Mucosa of descending colon (tissue), 3 donors: Measurements from ENCODE around the gene GTF2F2. TPM values are rescaled to one million over a fixed set of nuclear protein-coding genes. Genes with fewer than 3 reads are reported as not detected.
A peak's percentile ranks its signal among the peaks of the same experiment; 100 is the strongest.

ENCODE experiments used
- ATAC-seq: fragments of 200-7000 bp; cut with Tn5 transposase; one replicate; pipeline ENCODE4 v1.9.1; 2020; ENCODE audit warnings: mild to moderate bottlenecking, moderate library complexity
- DNase-seq, 3 donors: peaks; one replicate each; pipeline ENCODE4 v3.0.0-alpha.2; 2020
- H3K36me3 ChIP-seq: fragments of 200-600 bp; one replicate; pipeline ENCODE4 v1.8.0; 2021; ENCODE audit warnings: low read depth, mild to moderate bottlenecking
- H3K4me1 ChIP-seq: fragments of 200-600 bp; one replicate; pipeline ENCODE4 v1.8.0; 2021; ENCODE audit warnings: low read depth, mild to moderate bottlenecking
- H3K4me3 ChIP-seq: fragments of 200-600 bp; one replicate; pipeline ENCODE4 v1.8.0; 2021; ENCODE audit warnings: mild to moderate bottlenecking
- H3K9me3 ChIP-seq: fragments of 200-600 bp; one replicate; pipeline ENCODE4 v1.8.0; 2021; ENCODE audit warnings: mild to moderate bottlenecking
- intact Hi-C, 2 donors: fragments of 100-400 bp; cut with DNase I in 1 of 2; cut with micrococcal nuclease in 1 of 2; formaldehyde crosslinking; loops; one replicate each; pipeline versions ENCODE4 v1.11.0 to v1.11.1; 2022; cut with DNase I, micrococcal nuclease
- total RNA-seq, 3 donors: library from RNA; stranded (reverse); fragmentation: NEBNext Ultra II Directional in 2 of 3; extraction: Animal tissue kit (Norgen Biotek cat#: 25700) in 2 of 3; gene quantifications; one replicate each; pipeline versions ENCODE4 v1.2.1 to v1.2.4, GENCODE V29; 2021 to 2023
- TF ChIP-seq, protein P1 (sequence below): fragments of 200-600 bp; IDR thresholded peaks from one replicate; pipeline ENCODE4 v1.8.0; 2022; ENCODE audit warnings: antibody characterized with exemption, mild to moderate bottlenecking
- donor health status: DM: no; HTN: no; CAD: no; lungs with moderate emphysema.
- donor health status: DM: no; HTN: no; CAD: no.
- donor health status: DM: no; HTN: yes; CAD: no.

GTF2F2 gene
- total RNA-seq, 3 donors from 2014 or later: 15.4 to 22.0 (median 15.9) TPM

DNA sequence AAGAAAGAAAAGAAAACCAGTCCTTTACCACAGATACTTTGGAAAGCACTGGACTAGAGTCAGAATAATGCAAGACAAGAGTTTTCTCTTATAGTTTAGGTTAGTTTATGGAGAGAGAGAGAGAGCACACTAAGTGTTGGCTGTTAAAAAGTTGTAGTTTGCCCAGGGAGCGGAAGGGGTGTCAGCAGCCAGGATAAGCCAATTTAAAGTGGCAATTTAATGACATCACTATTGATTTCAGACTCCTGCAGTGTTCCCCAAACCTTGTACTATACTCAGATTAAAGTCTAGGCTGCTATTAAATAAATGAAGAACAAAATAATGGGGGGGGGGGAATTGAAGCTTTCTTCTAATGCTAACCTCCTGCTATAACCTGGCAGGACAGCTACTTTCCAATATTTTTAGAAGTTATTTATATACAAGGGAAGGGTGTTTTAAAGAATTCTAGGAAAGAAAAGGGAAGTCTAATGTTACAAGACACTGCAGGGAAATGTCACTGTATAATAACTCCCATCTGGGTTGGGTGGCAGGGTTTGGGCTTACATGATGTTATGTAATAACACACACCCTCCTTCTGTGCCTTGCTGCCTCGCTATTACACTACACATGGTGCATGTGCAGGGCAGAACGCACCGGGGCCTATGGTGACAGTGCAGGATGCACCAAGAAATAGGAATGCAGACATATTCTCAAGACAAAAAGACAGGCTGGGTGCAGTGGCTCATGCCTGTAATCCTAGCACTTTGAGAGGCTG, 200.7 kb downstream of the GTF2F2 start:
- intact Hi-C loops: no loop called here
- TF ChIP-seq, protein P1, sequence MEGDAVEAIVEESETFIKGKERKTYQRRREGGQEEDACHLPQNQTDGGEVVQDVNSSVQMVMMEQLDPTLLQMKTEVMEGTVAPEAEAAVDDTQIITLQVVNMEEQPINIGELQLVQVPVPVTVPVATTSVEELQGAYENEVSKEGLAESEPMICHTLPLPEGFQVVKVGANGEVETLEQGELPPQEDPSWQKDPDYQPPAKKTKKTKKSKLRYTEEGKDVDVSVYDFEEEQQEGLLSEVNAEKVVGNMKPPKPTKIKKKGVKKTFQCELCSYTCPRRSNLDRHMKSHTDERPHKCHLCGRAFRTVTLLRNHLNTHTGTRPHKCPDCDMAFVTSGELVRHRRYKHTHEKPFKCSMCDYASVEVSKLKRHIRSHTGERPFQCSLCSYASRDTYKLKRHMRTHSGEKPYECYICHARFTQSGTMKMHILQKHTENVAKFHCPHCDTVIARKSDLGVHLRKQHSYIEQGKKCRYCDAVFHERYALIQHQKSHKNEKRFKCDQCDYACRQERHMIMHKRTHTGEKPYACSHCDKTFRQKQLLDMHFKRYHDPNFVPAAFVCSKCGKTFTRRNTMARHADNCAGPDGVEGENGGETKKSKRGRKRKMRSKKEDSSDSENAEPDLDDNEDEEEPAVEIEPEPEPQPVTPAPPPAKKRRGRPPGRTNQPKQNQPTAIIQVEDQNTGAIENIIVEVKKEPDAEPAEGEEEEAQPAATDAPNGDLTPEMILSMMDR: no peak
- DNase-seq (no peak), ATAC-seq (no peak)
- Histone ChIP-seq H3K9me3 (no peaks in the 10 kb centered on the region), H3K4me1 (no peaks in the 10 kb centered on the region), H3K36me3 (no peaks in the 10 kb centered on the region), H3K4me3 (no peak overlapping the region)

DNA sequence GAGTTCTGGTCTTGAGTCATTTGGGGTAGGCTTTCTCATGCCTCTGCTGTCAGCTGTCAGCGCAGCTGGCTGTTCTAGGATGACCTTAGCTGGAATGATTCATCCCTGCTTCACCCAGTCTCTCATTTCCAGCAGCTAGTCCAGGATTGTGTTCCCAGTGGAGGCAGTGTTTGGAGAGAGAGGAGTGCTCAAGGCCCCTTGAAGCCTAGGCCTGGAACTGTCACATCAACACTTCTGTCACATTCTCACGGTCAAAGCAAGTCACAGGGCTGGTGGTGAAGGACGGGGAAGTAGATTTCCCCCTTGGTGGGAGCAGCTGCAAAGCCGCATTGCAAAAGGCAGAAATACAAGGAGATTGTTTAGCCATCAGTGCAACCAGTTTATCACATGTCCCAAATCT, 205.5 kb downstream of the GTF2F2 start:
- peak in 1 of 3 donors; percentile 28 for DNase-seq
- TF ChIP-seq, protein P1: no peak
- H3K9me3 ChIP-seq: no peaks in the 10 kb centered on the region
- intact Hi-C loops: no loop called here
- no peaks in the 10 kb centered on the region for H3K36me3 ChIP-seq
- H3K4me1 ChIP-seq: peaks cover 8% of the 10 kb centered on the region
- ATAC-seq: peak; percentile 53
- no peak overlapping the region for H3K4me3 ChIP-seq

DNA sequence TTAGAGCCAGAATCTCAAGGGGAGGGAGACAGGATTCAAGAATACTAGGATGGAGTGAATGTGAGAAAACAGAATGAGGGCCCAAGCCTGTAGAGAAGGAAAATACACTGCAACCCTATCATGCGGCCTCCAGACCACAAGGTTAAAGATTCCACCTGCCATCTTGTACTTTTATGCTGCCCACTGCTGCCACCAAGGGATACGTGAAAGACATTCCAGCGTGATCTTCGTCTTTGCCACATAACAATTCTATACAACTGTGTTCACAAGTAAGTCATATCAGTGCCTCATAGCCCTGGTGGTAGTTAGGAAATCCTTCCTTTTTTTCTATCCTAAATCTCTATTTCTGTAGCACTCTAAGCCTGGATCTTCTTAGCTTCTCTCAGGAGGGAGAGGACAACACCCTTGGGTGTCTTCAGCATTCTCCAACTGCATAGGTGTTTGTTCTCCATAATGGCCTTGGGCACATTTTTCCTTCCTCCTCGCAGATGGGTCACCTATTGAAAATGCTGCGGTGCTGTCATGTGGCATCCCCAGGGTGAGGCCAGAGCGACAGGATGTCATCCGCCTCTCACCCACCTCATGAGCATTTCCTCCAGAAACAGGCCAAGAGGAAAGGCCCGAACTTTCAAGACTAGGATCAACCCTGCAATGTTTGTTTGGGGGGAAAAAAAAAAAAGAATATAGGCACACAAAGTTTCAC, 207.1 kb downstream of the GTF2F2 start:
- H3K36me3 ChIP-seq: no peaks in the 10 kb centered on the region
- no peak for DNase-seq
- peaks cover 8% of the 10 kb centered on the region for H3K4me1 ChIP-seq
- H3K9me3 ChIP-seq: no peaks in the 10 kb centered on the region
- ATAC-seq: no peak
- intact Hi-C loops: no loop called here
- no peak overlapping the region for H3K4me3 ChIP-seq
- TF ChIP-seq, protein P1: no peak

DNA sequence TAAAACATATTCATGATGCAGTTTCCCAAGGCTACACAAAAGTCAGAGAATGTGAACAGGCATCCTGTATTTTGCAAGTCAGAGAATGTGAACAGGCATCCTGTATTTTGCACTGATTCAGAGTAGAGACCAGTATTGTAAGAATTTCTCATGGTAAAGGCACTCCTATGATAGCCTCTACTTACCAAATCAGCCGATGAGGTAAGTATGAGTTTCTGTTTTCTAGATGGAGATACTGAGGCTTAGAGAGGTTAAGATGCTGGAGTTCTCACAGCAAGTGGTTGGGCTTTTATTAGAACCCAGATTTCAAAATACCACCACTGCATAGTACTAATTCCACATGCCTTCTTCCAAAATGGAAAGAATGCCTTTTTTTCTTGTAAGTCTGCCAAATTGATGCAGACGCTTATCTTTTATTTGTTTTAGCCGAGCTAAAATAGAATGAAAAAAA, 208.4 kb downstream of the GTF2F2 start:
- Histone ChIP-seq H3K4me3 (no peak overlapping the region), H3K36me3 (no peaks in the 10 kb centered on the region), H3K4me1 (peaks cover 8% of the 10 kb centered on the region), H3K9me3 (no peaks in the 10 kb centered on the region)
- TF ChIP-seq, protein P1: no peak
- intact Hi-C loops: no loop called here
- DNase-seq (no peak), ATAC-seq (no peak)

DNA sequence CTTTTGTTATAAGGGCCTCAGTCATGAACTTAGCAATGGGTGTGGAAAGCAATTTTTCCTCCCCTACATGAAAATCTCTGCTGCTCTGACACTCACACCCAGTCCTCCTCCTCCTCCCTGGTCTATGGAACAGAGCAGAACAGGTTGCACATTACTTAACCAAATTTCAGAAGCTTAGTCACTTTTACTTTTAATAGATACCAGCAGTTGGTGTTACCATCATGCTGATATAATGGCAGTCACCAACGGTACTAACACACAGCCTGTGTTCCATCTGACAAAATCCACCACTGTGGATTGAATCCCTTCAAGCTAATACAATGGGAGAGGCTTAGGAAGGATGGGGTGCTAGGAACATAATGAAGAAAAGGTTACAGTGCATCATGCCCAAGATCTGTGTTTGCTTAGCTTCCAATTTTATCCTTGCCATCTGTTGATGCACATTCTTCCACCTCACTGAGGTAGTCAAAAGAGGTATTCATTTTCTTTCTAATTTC, 210.9 kb downstream of the GTF2F2 start:
- Histone ChIP-seq H3K4me1 (peaks cover 12% of the 10 kb centered on the region), H3K36me3 (no peaks in the 10 kb centered on the region), H3K9me3 (no peaks in the 10 kb centered on the region), H3K4me3 (no peak overlapping the region)
- TF ChIP-seq, protein P1: no peak
- no peak for ATAC-seq
- no peak for DNase-seq
- intact Hi-C loops: no loop called here
